DMS79 (cell line): ENCODE data around the gene GLT1D1.
"Not testable (repeated sequence)": the region's sequence is repeated elsewhere in the genome, so short reads cannot be mapped to it uniquely, and the experiment has no call there.

Source experiments
- DNase-seq: peaks from one replicate; lab custom pipeline; 2025; lab: John Stamatoyannopoulos, UW

GLT1D1 gene

GRCh38 chr12:128852885-128853599, at the start of gene GLT1D1:
GLT1D1 (plus strand) TSS chr12:128853478; CDS start chr12:128853582, 104 bp downstream.
- DNase-seq = no peak

- DNase-seq = no peak
Measured at GRCh38 chr12:128803788-128804187, 49.5 kb upstream of the GLT1D1 start.

- DNase-seq = no peak
Measured at GRCh38 chr12:128804762-128805161, 48.5 kb upstream of the GLT1D1 start.

GRCh38 chr12:128805406-128805805, 47.9 kb upstream of the GLT1D1 start:
- not testable (repeated sequence) for DNase-seq

- no peak for DNase-seq
Measured at GRCh38 chr12:128806573-128806972, 46.7 kb upstream of the GLT1D1 start.

- DNase-seq = no peak
Measured at GRCh38 chr12:128807161-128807724, 46.0 kb upstream of the GLT1D1 start.

GRCh38 chr12:128808651-128809050, 44.6 kb upstream of the GLT1D1 start:
- DNase-seq = no peak

GRCh38 chr12:128810182-128811127, 42.8 kb upstream of the GLT1D1 start:
- no peak for DNase-seq

- DNase-seq = no peak
Measured at GRCh38 chr12:128811806-128812205, 41.5 kb upstream of the GLT1D1 start.

GRCh38 chr12:128813392-128813791, 39.9 kb upstream of the GLT1D1 start:
- DNase-seq = no peak

- DNase-seq = no peak
Measured at GRCh38 chr12:128813883-128814282, 39.4 kb upstream of the GLT1D1 start.

- no peak for DNase-seq
Measured at GRCh38 chr12:128814411-128815261, 38.6 kb upstream of the GLT1D1 start.

- no peak for DNase-seq
Measured at GRCh38 chr12:128815779-128816642, 37.3 kb upstream of the GLT1D1 start.

- no peak for DNase-seq
Measured at GRCh38 chr12:128816643-128816920, 36.7 kb upstream of the GLT1D1 start.

GRCh38 chr12:128817111-128818015, 35.9 kb upstream of the GLT1D1 start:
- no peak for DNase-seq

- DNase-seq = no peak
Measured at GRCh38 chr12:128818065-128819022, 34.9 kb upstream of the GLT1D1 start.

- DNase-seq = no peak
Measured at GRCh38 chr12:128819293-128820144, 33.8 kb upstream of the GLT1D1 start.

- no peak for DNase-seq
Measured at GRCh38 chr12:128820253-128820652, 33.0 kb upstream of the GLT1D1 start.
